ENCODE data around the gene RAPGEF6. TPM values are rescaled to one million over a fixed set of nuclear protein-coding genes. Genes with fewer than 3 reads are reported as not detected.

RAPGEF6 gene
- total RNA-seq, 1 experiment from 2014 or later, result 26.1 TPM

DNA sequence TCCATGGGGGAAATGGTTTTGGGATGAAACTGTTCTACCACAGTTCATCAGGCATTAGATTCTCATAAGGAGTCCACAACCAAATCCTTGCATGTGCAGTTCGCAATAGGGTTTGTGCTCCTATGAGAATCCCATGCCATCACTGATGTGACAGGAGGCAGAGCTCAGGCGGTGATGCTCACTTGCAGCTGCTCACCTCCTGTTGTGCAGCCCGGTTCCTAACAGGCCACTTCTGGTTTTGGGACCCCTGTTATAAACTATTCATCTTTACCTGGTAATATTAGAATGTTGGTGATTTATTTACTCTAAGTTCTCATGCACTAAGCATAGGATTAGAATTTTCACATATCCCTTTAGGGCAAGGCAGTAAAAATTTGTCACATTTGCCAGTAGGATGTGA is 248.9 kb downstream of the RAPGEF6 start:
- Histone ChIP-seq H3K9me3 (ENCODE audit: low read depth, low read length, poor library complexity, severe bottlenecking) (no peaks in the 10 kb centered on the region), H3K27ac (ENCODE audit: low read depth, low read length, poor library complexity, severe bottlenecking) (no peak overlapping the region), H3K4me3 (ENCODE audit: low read depth, low read length, poor library complexity, severe bottlenecking) (no peak overlapping the region), H3K4me1 (ENCODE audit: insufficient read depth, low read length, poor library complexity, severe bottlenecking) (peaks cover 13% of the 10 kb centered on the region), H3K27me3 (replicated peaks; ENCODE audit: insufficient read depth, low read depth, low read length, poor library complexity) (no peaks in the 10 kb centered on the region), H3K36me3 (ENCODE audit: insufficient read depth, low read length, poor library complexity, severe bottlenecking) (no peaks in the 10 kb centered on the region)
- TF ChIP-seq, protein P1, sequence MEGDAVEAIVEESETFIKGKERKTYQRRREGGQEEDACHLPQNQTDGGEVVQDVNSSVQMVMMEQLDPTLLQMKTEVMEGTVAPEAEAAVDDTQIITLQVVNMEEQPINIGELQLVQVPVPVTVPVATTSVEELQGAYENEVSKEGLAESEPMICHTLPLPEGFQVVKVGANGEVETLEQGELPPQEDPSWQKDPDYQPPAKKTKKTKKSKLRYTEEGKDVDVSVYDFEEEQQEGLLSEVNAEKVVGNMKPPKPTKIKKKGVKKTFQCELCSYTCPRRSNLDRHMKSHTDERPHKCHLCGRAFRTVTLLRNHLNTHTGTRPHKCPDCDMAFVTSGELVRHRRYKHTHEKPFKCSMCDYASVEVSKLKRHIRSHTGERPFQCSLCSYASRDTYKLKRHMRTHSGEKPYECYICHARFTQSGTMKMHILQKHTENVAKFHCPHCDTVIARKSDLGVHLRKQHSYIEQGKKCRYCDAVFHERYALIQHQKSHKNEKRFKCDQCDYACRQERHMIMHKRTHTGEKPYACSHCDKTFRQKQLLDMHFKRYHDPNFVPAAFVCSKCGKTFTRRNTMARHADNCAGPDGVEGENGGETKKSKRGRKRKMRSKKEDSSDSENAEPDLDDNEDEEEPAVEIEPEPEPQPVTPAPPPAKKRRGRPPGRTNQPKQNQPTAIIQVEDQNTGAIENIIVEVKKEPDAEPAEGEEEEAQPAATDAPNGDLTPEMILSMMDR (conservative IDR thresholded peaks at IDR 0.05; ENCODE audit: low read depth, low read length), result no peak
- intact Hi-C loops (cut with micrococcal nuclease; ENCODE audit: unreplicated experiment), result no loop called here
- no TSS peak for BruUV-seq (replicated peaks)
- ChIA-PET CTCF (no interaction called here), POLR2A (ENCODE audit: low non-redundant PET) (no interaction called here)
- no peak for DNase-seq (ENCODE audit: low spot score)

DNA sequence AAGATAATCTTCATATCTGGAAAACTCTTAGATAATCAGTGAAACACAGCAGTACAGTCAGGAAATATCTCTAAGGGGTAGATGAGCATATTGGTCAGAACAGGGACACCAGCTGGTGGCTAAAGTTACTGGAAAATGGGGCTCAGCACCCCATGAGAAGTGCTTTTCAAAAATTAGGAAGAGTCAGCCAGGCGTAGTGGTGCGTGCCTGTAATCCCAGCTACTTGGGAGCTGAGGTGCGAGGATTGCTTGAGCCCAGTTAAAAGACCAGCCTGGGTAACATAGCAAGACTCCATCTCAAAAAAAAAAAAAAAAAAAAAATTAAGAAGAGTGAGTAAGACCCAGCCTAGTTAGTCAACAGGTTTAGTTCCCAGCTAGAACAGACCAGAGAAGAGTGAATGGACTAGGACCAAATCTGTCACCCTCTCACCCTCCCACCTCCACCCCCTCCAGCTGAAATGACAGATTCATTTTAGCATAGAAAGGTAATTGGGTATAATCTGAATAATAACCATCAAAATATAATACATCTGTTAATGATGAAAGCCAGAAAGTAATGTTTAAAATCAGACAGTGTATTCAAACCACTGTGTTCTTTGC is 250.3 kb downstream of the RAPGEF6 start:
- BruUV-seq (replicated peaks), result no TSS peak
- POLR2A ChIA-PET (ENCODE audit: low non-redundant PET), result no interaction called here
- intact Hi-C loops (cut with micrococcal nuclease; ENCODE audit: unreplicated experiment), result no loop called here

DNA sequence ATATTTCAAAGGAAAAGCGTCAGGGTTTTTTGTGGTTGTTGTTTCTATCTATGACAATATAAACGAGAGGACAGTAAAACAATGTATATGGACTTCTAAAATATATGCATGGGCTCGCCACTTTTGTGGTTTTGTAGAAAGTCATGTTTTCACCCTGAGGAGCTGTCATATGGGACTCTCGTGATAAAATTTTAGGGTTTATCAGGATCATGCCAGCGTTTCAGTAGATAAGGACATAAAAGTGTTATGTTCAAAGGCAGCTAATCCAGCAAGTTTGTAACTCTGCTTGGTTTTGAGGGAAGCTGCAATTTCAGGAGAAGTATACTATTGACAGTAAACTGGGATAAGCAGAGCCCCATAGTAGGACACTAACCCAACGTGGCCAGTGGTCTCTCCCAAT is 250.9 kb downstream of the RAPGEF6 start:
- H3K36me3 ChIP-seq (ENCODE audit: insufficient read depth, low read length, poor library complexity, severe bottlenecking), result no peaks in the 10 kb centered on the region
- BruUV-seq (replicated peaks), result no TSS peak
- no peak overlapping the region for H3K4me3 ChIP-seq (ENCODE audit: low read depth, low read length, poor library complexity, severe bottlenecking)
- no peak for TF ChIP-seq EZH2 (IDR thresholded peaks at IDR 0.05; ENCODE audit: borderline replicate concordance, low read depth, low read length, poor library complexity, severe bottlenecking)
- TF ChIP-seq, protein P1 (conservative IDR thresholded peaks at IDR 0.05; ENCODE audit: low read depth, low read length), result no peak
- no peak overlapping the region for H3K27ac ChIP-seq (ENCODE audit: low read depth, low read length, poor library complexity, severe bottlenecking)
- CTCF ChIA-PET, result interaction anchor here (0.5 kb wide), 1 partner anchor 263 kb away, joined by 3 read pairs; no protein-coding TSS in a partner anchor
- H3K27me3 ChIP-seq (replicated peaks; ENCODE audit: insufficient read depth, low read depth, low read length, poor library complexity), result no peaks in the 10 kb centered on the region
- DNase-seq (ENCODE audit: low spot score), result no peak
- no peaks in the 10 kb centered on the region for H3K9me3 ChIP-seq (ENCODE audit: low read depth, low read length, poor library complexity, severe bottlenecking)
- H3K4me1 ChIP-seq (ENCODE audit: insufficient read depth, low read length, poor library complexity, severe bottlenecking), result peaks cover 29% of the 10 kb centered on the region
- intact Hi-C loops (cut with micrococcal nuclease; ENCODE audit: unreplicated experiment), result no loop called here
- POLR2A ChIA-PET (ENCODE audit: low non-redundant PET), result no interaction called here

More for the DNA sequence above, 250.3 kb downstream of the RAPGEF6 start:
- TF ChIP-seq, protein P1 (conservative IDR thresholded peaks at IDR 0.05; ENCODE audit: low read depth, low read length), result no peak
- no peak for TF ChIP-seq EZH2 (IDR thresholded peaks at IDR 0.05; ENCODE audit: borderline replicate concordance, low read depth, low read length, poor library complexity, severe bottlenecking)
- H3K36me3 ChIP-seq (ENCODE audit: insufficient read depth, low read length, poor library complexity, severe bottlenecking), result no peaks in the 10 kb centered on the region
- no peak overlapping the region for H3K27ac ChIP-seq (ENCODE audit: low read depth, low read length, poor library complexity, severe bottlenecking)
- DNase-seq (ENCODE audit: low spot score), result no peak
- H3K4me1 ChIP-seq (ENCODE audit: insufficient read depth, low read length, poor library complexity, severe bottlenecking), result peaks cover 23% of the 10 kb centered on the region
- H3K27me3 ChIP-seq (replicated peaks; ENCODE audit: insufficient read depth, low read depth, low read length, poor library complexity), result no peaks in the 10 kb centered on the region
- no peak overlapping the region for H3K4me3 ChIP-seq (ENCODE audit: low read depth, low read length, poor library complexity, severe bottlenecking)
- CTCF ChIA-PET, result no interaction called here
- no peaks in the 10 kb centered on the region for H3K9me3 ChIP-seq (ENCODE audit: low read depth, low read length, poor library complexity, severe bottlenecking)

Data from A673 (cell line).